Measurements from ENCODE around the gene DDX52. TPM values are rescaled to one million over a fixed set of nuclear protein-coding genes. Genes with fewer than 3 reads are reported as not detected.
"Not testable (repeated sequence)": the region's sequence is repeated elsewhere in the genome, so short reads cannot be mapped to it uniquely, and the experiment has no call there.

Gene DDX52
- total RNA-seq, 1 experiment from 2014 or later = 27.7 TPM

GRCh38 chr17:37683454-37683984 is 40.3 kb upstream of the DDX52 start:
- BruUV-seq (replicated peaks) = no TSS peak
- Histone ChIP-seq H3K4me1 (ENCODE audit: insufficient read depth, low read length, poor library complexity, severe bottlenecking) (no peaks in the 10 kb centered on the region), H3K36me3 (ENCODE audit: insufficient read depth, low read length, poor library complexity, severe bottlenecking) (no peaks in the 10 kb centered on the region), H3K9me3 (ENCODE audit: low read depth, low read length, poor library complexity, severe bottlenecking) (no peaks in the 10 kb centered on the region), H3K27ac (ENCODE audit: low read depth, low read length, poor library complexity, severe bottlenecking) (no peak overlapping the region), H3K4me3 (ENCODE audit: low read depth, low read length, poor library complexity, severe bottlenecking) (no peak overlapping the region), H3K27me3 (replicated peaks; ENCODE audit: insufficient read depth, low read depth, low read length, poor library complexity) (no peaks in the 10 kb centered on the region)
- intact Hi-C loops (cut with micrococcal nuclease; ENCODE audit: unreplicated experiment) = no loop called here
- POLR2A ChIA-PET (ENCODE audit: low non-redundant PET) = no interaction called here
- CTCF ChIA-PET = no interaction called here
- no peak for DNase-seq (ENCODE audit: low spot score)
- TF ChIP-seq EZH2 (IDR thresholded peaks at IDR 0.05; ENCODE audit: borderline replicate concordance, low read depth, low read length, poor library complexity, severe bottlenecking) = no peak
- TF ChIP-seq, protein P1, sequence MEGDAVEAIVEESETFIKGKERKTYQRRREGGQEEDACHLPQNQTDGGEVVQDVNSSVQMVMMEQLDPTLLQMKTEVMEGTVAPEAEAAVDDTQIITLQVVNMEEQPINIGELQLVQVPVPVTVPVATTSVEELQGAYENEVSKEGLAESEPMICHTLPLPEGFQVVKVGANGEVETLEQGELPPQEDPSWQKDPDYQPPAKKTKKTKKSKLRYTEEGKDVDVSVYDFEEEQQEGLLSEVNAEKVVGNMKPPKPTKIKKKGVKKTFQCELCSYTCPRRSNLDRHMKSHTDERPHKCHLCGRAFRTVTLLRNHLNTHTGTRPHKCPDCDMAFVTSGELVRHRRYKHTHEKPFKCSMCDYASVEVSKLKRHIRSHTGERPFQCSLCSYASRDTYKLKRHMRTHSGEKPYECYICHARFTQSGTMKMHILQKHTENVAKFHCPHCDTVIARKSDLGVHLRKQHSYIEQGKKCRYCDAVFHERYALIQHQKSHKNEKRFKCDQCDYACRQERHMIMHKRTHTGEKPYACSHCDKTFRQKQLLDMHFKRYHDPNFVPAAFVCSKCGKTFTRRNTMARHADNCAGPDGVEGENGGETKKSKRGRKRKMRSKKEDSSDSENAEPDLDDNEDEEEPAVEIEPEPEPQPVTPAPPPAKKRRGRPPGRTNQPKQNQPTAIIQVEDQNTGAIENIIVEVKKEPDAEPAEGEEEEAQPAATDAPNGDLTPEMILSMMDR (conservative IDR thresholded peaks at IDR 0.05; ENCODE audit: low read depth, low read length) = no peak

DNA sequence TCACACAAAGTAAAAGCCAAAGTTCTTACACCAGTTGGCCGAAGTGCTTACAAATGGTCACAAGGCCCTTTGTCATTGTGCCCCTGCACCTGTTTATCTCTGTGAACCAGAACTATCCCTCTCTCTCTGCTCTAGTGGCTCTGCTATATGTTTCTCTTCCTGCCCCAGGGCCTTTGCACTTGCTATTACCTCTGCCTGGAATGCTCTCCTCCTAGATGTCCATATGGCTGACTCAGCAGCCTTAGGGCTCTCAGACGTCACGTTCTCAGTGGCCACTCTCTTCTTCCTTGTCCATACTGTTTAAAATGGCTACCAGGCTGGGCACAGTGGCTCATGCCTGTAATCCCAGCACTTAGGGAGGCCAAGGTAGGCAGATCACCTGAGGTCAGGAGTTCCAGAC is 38.8 kb upstream of the DDX52 start:
- Histone ChIP-seq H3K27me3 (replicated peaks; ENCODE audit: insufficient read depth, low read depth, low read length, poor library complexity) (no peaks in the 10 kb centered on the region), H3K4me3 (ENCODE audit: low read depth, low read length, poor library complexity, severe bottlenecking) (no peak overlapping the region), H3K36me3 (ENCODE audit: insufficient read depth, low read length, poor library complexity, severe bottlenecking) (no peaks in the 10 kb centered on the region), H3K4me1 (ENCODE audit: insufficient read depth, low read length, poor library complexity, severe bottlenecking) (no peaks in the 10 kb centered on the region), H3K27ac (ENCODE audit: low read depth, low read length, poor library complexity, severe bottlenecking) (no peak overlapping the region), H3K9me3 (ENCODE audit: low read depth, low read length, poor library complexity, severe bottlenecking) (no peaks in the 10 kb centered on the region)
- intact Hi-C loops (cut with micrococcal nuclease; ENCODE audit: unreplicated experiment) = no loop called here
- BruUV-seq (replicated peaks) = no TSS peak
- POLR2A ChIA-PET (ENCODE audit: low non-redundant PET) = no interaction called here
- CTCF ChIA-PET = no interaction called here
- TF ChIP-seq, protein P1 (conservative IDR thresholded peaks at IDR 0.05; ENCODE audit: low read depth, low read length) = no peak
- no peak for TF ChIP-seq EZH2 (IDR thresholded peaks at IDR 0.05; ENCODE audit: borderline replicate concordance, low read depth, low read length, poor library complexity, severe bottlenecking)
- DNase-seq (ENCODE audit: low spot score) = no peak

DNA sequence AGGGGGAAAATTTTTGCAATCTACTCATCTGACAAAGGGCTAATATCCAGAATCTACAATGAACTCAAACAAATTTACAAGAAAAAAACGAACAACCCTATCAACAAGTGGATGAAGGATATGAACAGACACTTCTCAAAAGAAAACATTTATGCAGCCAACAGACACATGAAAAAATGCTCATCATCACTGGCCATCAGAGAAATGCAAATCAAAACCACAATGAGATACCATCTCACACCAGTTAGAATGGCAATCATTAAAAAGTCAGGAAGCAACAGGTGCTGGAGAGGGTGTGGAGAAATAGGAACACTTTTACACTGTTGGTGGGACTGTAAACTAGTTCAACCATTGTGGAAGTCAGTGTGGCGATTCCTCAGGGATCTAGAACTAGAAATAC is 36.7 kb upstream of the DDX52 start:
- DNase-seq (ENCODE audit: low spot score); H3K27ac ChIP-seq (ENCODE audit: low read depth, low read length, poor library complexity, severe bottlenecking); H3K4me3 ChIP-seq (ENCODE audit: low read depth, low read length, poor library complexity, severe bottlenecking); H3K27me3 ChIP-seq (replicated peaks; ENCODE audit: insufficient read depth, low read depth, low read length, poor library complexity); BruUV-seq (replicated peaks); H3K36me3 ChIP-seq (ENCODE audit: insufficient read depth, low read length, poor library complexity, severe bottlenecking); POLR2A ChIA-PET (ENCODE audit: low non-redundant PET); H3K9me3 ChIP-seq (ENCODE audit: low read depth, low read length, poor library complexity, severe bottlenecking); H3K4me1 ChIP-seq (ENCODE audit: insufficient read depth, low read length, poor library complexity, severe bottlenecking); intact Hi-C loops (cut with micrococcal nuclease; ENCODE audit: unreplicated experiment); CTCF ChIA-PET: not testable (repeated sequence)

DNA sequence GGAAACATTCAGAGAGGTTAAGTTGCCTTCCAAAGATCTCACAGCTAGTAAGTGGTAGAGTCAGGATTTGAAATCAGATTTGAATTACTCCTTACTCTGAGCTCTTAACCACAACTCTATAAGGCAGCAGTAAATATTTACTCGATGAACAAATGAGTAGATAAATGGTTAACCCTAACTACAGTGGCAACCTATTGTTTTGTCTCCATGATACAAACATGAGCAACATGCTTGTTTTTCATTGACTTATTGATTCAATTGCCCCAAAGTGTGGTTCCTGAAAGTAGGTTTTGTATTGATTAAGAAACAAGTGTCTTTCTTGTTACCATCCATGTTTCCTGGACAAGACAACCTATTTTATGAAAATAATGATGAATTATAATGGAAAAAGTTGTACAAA is 34.8 kb upstream of the DDX52 start:
- intact Hi-C loops (cut with micrococcal nuclease; ENCODE audit: unreplicated experiment) = no loop called here
- ChIA-PET POLR2A (ENCODE audit: low non-redundant PET) (no interaction called here), CTCF (no interaction called here)
- no peak overlapping the region for H3K27ac ChIP-seq (ENCODE audit: low read depth, low read length, poor library complexity, severe bottlenecking)
- BruUV-seq (replicated peaks) = no TSS peak
- DNase-seq (ENCODE audit: low spot score) = no peak
- TF ChIP-seq, protein P1 (conservative IDR thresholded peaks at IDR 0.05; ENCODE audit: low read depth, low read length) = no peak
- no peak for TF ChIP-seq EZH2 (IDR thresholded peaks at IDR 0.05; ENCODE audit: borderline replicate concordance, low read depth, low read length, poor library complexity, severe bottlenecking)
- no peaks in the 10 kb centered on the region for H3K9me3 ChIP-seq (ENCODE audit: low read depth, low read length, poor library complexity, severe bottlenecking)
- no peaks in the 10 kb centered on the region for H3K27me3 ChIP-seq (replicated peaks; ENCODE audit: insufficient read depth, low read depth, low read length, poor library complexity)
- no peaks in the 10 kb centered on the region for H3K4me1 ChIP-seq (ENCODE audit: insufficient read depth, low read length, poor library complexity, severe bottlenecking)
- H3K36me3 ChIP-seq (ENCODE audit: insufficient read depth, low read length, poor library complexity, severe bottlenecking) = no peaks in the 10 kb centered on the region
- H3K4me3 ChIP-seq (ENCODE audit: low read depth, low read length, poor library complexity, severe bottlenecking) = no peak overlapping the region
